HepG2 (cell line): ENCODE measurements around the gene TAS1R1. TPM values are rescaled to one million over a fixed set of nuclear protein-coding genes. Genes with fewer than 3 reads are reported as not detected.

Experiments
- ARID4A ChIP-seq: sonication (generic); formaldehyde crosslinking; IDR thresholded peaks from 2 replicates; pipeline ENCODE4 v1.5.0; 2020; ENCODE audit warnings: mild to moderate bottlenecking, missing genetic modification reagents, borderline replicate concordance
- FOXP1 ChIP-seq, 2 experiments: fragments of 450-650 bp in 1 of 2; IDR thresholded peaks; 2 replicates each; pipeline ENCODE4 v1.6.1; 2017 to 2018; ENCODE audit warnings: antibody characterized with exemption in 1 of 2
- HMGA1 ChIP-seq: sonication (generic); formaldehyde crosslinking; conservative IDR thresholded peaks from 2 replicates; pipeline ENCODE4 v1.4.0; 2020; ENCODE audit warnings: missing genetic modification reagents
- PRDM15 ChIP-seq: sonication (generic); formaldehyde crosslinking; IDR thresholded peaks from 2 replicates; pipeline ENCODE4 v1.4.0; 2020; ENCODE audit warnings: missing genetic modification reagents
- PTBP1 ChIP-seq: fragments of 200-400 bp; formaldehyde crosslinking; IDR thresholded peaks from 2 replicates; pipeline ENCODE4 v1.6.1; 2018; ENCODE audit warnings: low read length, low read depth; ENCODE audit not compliant: poor library complexity, severe bottlenecking
- SMC3 ChIP-seq: IDR thresholded peaks from 2 replicates; pipeline ENCODE4 v1.6.1; 2011; ENCODE audit warnings: low read length, improper control_type of control experiment
- ZFP41 ChIP-seq: sonication (generic); formaldehyde crosslinking; IDR thresholded peaks from 2 replicates; pipeline ENCODE4 v1.4.0; 2020; ENCODE audit warnings: mild to moderate bottlenecking, missing genetic modification reagents, borderline replicate concordance
- ZHX1 ChIP-seq: sonication (generic); formaldehyde crosslinking; IDR thresholded peaks from 2 replicates; pipeline ENCODE4 v1.8.1; 2022; ENCODE audit warnings: low read depth, mild to moderate bottlenecking, missing genetic modification reagents
- ZNF703 ChIP-seq: sonication (generic); formaldehyde crosslinking; IDR thresholded peaks from 2 replicates; pipeline ENCODE4 v1.5.1; 2020; ENCODE audit warnings: missing genetic modification reagents, mild to moderate bottlenecking, moderate library complexity, borderline replicate concordance
- polyA plus RNA-seq, 8 experiments: library from polyadenylated mRNA; depleted of rRNA in 3 of 8; stranded (reverse) in 7 of 8; unstranded in 1 of 8; fragments of >200 nt; fragmentation: Illumina TruSeq in 4 of 8; extraction: Trizol in 4 of 8; gene quantifications; 2 replicates each; pipeline versions ENCODE4 v1.2.1 to v1.2.3, GENCODE V29; 2011 to 2016; ENCODE audit warnings: low read depth in 4 of 8, missing spikeins in 1 of 8, mixed read lengths in 1 of 8; ENCODE audit not compliant: insufficient read depth in 1 of 8
- total RNA-seq, 5 experiments: library from RNA; depleted of rRNA; stranded (reverse); fragments of >200 nt; fragmentation: Illumina TruSeq; extraction: Trizol; gene quantifications; 2 replicates each; pipeline ENCODE4 v1.2.3, GENCODE V29; 2016; ENCODE audit warnings: low read depth in 1 of 5
- TF ChIP-seq, protein P1 (sequence below): sonication (generic); formaldehyde crosslinking; IDR thresholded peaks from 2 replicates; pipeline ENCODE4 v1.9.0; 2021; ENCODE audit warnings: mild to moderate bottlenecking, missing genetic modification reagents

The TAS1R1 gene
- total and polyA plus RNA-seq, 2 of the 13 experiments (the other 11 are each of a cell fraction or from before 2014, with no cell fraction given) = 1.4 to 1.6 TPM

- TF ChIP-seq PTBP1 = no peak
- TF ChIP-seq SMC3 = no peak
- no peak for TF ChIP-seq ZNF703 (CRISPR knock-in tag)
- no peak for TF ChIP-seq PRDM15
- TF ChIP-seq ARID4A (CRISPR knock-in tag) = peak; percentile 94
- TF ChIP-seq HMGA1 (CRISPR knock-in tag) = no peak
- no peak for TF ChIP-seq ZHX1 (CRISPR knock-in tag)
- TF ChIP-seq, protein P1, sequence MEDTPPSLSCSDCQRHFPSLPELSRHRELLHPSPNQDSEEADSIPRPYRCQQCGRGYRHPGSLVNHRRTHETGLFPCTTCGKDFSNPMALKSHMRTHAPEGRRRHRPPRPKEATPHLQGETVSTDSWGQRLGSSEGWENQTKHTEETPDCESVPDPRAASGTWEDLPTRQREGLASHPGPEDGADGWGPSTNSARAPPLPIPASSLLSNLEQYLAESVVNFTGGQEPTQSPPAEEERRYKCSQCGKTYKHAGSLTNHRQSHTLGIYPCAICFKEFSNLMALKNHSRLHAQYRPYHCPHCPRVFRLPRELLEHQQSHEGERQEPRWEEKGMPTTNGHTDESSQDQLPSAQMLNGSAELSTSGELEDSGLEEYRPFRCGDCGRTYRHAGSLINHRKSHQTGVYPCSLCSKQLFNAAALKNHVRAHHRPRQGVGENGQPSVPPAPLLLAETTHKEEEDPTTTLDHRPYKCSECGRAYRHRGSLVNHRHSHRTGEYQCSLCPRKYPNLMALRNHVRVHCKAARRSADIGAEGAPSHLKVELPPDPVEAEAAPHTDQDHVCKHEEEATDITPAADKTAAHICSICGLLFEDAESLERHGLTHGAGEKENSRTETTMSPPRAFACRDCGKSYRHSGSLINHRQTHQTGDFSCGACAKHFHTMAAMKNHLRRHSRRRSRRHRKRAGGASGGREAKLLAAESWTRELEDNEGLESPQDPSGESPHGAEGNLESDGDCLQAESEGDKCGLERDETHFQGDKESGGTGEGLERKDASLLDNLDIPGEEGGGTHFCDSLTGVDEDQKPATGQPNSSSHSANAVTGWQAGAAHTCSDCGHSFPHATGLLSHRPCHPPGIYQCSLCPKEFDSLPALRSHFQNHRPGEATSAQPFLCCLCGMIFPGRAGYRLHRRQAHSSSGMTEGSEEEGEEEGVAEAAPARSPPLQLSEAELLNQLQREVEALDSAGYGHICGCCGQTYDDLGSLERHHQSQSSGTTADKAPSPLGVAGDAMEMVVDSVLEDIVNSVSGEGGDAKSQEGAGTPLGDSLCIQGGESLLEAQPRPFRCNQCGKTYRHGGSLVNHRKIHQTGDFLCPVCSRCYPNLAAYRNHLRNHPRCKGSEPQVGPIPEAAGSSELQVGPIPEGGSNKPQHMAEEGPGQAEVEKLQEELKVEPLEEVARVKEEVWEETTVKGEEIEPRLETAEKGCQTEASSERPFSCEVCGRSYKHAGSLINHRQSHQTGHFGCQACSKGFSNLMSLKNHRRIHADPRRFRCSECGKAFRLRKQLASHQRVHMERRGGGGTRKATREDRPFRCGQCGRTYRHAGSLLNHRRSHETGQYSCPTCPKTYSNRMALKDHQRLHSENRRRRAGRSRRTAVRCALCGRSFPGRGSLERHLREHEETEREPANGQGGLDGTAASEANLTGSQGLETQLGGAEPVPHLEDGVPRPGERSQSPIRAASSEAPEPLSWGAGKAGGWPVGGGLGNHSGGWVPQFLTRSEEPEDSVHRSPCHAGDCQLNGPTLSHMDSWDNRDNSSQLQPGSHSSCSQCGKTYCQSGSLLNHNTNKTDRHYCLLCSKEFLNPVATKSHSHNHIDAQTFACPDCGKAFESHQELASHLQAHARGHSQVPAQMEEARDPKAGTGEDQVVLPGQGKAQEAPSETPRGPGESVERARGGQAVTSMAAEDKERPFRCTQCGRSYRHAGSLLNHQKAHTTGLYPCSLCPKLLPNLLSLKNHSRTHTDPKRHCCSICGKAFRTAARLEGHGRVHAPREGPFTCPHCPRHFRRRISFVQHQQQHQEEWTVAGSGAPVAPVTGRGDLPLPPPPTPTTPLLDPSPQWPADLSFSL (CRISPR knock-in tag) = no peak
- TF ChIP-seq FOXP1 (IDR thresholded peaks at IDR 0.05) = peak; percentile 74
- TF ChIP-seq FOXP1 (CRISPR knock-in tag; IDR thresholded peaks at IDR 0.05) = peak; percentile 95
- TF ChIP-seq ZFP41 (CRISPR knock-in tag) = no peak
Observed at GRCh38 chr1:6582370-6582769, 27.3 kb downstream of the TAS1R1 start (continued).
